ENCODE data around the gene RAB14. TPM values are rescaled to one million over a fixed set of nuclear protein-coding genes. Genes with fewer than 3 reads are reported as not detected.

The RAB14 gene
- total RNA-seq, 1 donor from 2014 or later = 35.9 TPM

DNA sequence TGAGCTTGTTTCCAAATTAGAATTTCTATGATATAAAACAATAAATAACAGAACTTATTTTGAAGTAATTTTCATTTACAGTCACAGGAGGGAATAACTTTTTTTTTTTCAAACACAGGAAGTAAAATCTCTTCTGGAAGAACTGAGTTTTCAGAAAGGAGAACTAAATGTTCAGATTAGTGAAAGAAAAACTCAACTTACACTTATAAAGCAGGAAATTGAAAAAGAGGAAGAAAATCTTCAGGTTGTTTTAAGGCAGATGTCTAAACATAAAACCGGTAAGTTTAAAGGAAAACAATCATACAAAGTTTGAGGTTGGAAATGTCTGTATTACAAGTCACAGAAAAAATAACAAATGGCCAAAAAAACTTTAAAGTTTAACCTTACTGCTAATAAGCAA, 41.6 kb downstream of the RAB14 start:
- TF ChIP-seq EZH2phosphoT487 (IDR thresholded peaks at IDR 0.05) (no peak), EZH2 (IDR thresholded peaks at IDR 0.05) (no peak)
- TF ChIP-seq, protein P1, sequence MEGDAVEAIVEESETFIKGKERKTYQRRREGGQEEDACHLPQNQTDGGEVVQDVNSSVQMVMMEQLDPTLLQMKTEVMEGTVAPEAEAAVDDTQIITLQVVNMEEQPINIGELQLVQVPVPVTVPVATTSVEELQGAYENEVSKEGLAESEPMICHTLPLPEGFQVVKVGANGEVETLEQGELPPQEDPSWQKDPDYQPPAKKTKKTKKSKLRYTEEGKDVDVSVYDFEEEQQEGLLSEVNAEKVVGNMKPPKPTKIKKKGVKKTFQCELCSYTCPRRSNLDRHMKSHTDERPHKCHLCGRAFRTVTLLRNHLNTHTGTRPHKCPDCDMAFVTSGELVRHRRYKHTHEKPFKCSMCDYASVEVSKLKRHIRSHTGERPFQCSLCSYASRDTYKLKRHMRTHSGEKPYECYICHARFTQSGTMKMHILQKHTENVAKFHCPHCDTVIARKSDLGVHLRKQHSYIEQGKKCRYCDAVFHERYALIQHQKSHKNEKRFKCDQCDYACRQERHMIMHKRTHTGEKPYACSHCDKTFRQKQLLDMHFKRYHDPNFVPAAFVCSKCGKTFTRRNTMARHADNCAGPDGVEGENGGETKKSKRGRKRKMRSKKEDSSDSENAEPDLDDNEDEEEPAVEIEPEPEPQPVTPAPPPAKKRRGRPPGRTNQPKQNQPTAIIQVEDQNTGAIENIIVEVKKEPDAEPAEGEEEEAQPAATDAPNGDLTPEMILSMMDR (IDR thresholded peaks at IDR 0.05) = no peak
- Mint-ChIP-seq H3K4me1 (no peaks in the 10 kb centered on the region), H3K9me3 (no peaks in the 10 kb centered on the region), H3K36me3 (peaks cover 21% of the 10 kb centered on the region), H3K27ac (no peak overlapping the region), H3K4me3 (no peak overlapping the region), H3K27me3 (ENCODE audit: insufficient read depth, low read depth) (no peaks in the 10 kb centered on the region)
- Histone ChIP-seq H2AFZ (replicated peaks) (no peak overlapping the region), H3K9me3 (ENCODE audit: low read depth) (no peaks in the 10 kb centered on the region), H3K36me3 (peaks cover 6% of the 10 kb centered on the region), H3F3A (ENCODE audit: low read depth) (no peaks in the 10 kb centered on the region), H3K4me1 (no peaks in the 10 kb centered on the region), H3K4me3 (no peak overlapping the region), H3K27ac (no peak overlapping the region), H3K79me2 (ENCODE audit: low read depth) (no peaks in the 10 kb centered on the region), H3K27me3 (no peaks in the 10 kb centered on the region), H3K9ac (no peak overlapping the region), H3K4me2 (no peak overlapping the region), H4K20me1 (ENCODE audit: low read depth) (no peaks in the 10 kb centered on the region)
- no peak for DNase-seq (ENCODE audit: low spot score)

DNA sequence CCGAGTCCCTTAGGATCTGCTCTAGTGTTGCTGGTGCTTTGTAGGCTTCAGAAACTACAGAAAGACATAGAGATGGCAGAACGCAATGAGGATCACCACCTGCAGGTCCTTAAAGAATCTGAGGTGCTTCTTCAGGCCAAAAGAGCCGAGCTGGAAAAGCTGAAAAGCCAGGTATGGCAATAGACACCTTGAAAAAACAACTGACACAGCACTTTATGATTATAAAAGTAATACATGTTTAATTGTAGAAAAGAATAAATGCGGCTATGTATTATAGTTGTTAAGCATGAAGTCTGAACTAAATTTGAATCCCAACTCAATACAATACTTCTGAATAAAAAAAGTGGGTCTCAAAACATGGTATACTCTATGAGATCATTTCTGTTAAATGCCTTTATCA, 43.7 kb downstream of the RAB14 start:
- H3K9ac ChIP-seq = no peak overlapping the region
- H3F3A ChIP-seq (ENCODE audit: low read depth) = no peaks in the 10 kb centered on the region
- no peak for TF ChIP-seq EZH2phosphoT487 (IDR thresholded peaks at IDR 0.05)
- TF ChIP-seq EZH2 (IDR thresholded peaks at IDR 0.05) = no peak
- TF ChIP-seq, protein P1 (IDR thresholded peaks at IDR 0.05) = no peak
- no peaks in the 10 kb centered on the region for H3K79me2 ChIP-seq (ENCODE audit: low read depth)
- peaks cover 6% of the 10 kb centered on the region for H3K36me3 ChIP-seq
- H3K4me3 ChIP-seq = no peak overlapping the region
- H3K9me3 ChIP-seq (ENCODE audit: low read depth) = no peaks in the 10 kb centered on the region
- no peaks in the 10 kb centered on the region for H3K4me1 Mint-ChIP-seq
- no peaks in the 10 kb centered on the region for H3K27me3 ChIP-seq
- no peak overlapping the region for H3K4me3 Mint-ChIP-seq
- H3K27me3 Mint-ChIP-seq (ENCODE audit: insufficient read depth, low read depth) = no peaks in the 10 kb centered on the region
- H3K36me3 Mint-ChIP-seq = peaks cover 18% of the 10 kb centered on the region
- no peaks in the 10 kb centered on the region for H4K20me1 ChIP-seq (ENCODE audit: low read depth)
- H3K4me2 ChIP-seq = no peak overlapping the region
- no peak overlapping the region for H3K27ac Mint-ChIP-seq
- no peak for DNase-seq (ENCODE audit: low spot score)
- no peaks in the 10 kb centered on the region for H3K9me3 Mint-ChIP-seq
- H3K4me1 ChIP-seq = no peaks in the 10 kb centered on the region
- H2AFZ ChIP-seq (replicated peaks) = no peak overlapping the region
- H3K27ac ChIP-seq = no peak overlapping the region

DNA sequence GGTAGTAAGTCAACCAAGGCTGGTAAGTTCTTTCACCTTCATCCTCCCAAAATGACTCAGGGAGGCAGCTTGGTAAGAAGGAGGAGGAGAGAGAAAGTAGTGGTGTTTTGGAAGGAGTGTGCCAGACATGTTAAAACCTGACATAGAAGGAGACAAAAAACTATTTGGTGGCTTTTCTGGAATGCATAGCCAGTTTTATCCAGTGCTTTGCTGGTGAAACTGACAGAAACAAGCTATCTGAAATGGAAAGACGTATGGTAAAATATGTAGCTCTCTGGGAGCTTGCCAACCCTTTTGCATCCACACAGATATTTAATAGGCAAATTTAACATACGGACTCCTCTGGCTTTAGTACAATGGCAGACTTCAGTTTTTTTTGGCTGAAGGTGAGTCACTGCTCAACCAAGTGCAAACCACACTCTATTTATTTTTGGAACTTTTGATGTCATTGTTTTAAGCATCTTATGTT, 45.4 kb downstream of the RAB14 start:
- Histone ChIP-seq H3K4me3 (no peak overlapping the region), H3K36me3 (no peaks in the 10 kb centered on the region), H3K9ac (no peak overlapping the region), H2AFZ (replicated peaks) (no peak overlapping the region), H3K79me2 (ENCODE audit: low read depth) (no peaks in the 10 kb centered on the region), H3K27ac (no peak overlapping the region), H4K20me1 (ENCODE audit: low read depth) (no peaks in the 10 kb centered on the region), H3K27me3 (no peaks in the 10 kb centered on the region), H3K9me3 (ENCODE audit: low read depth) (no peaks in the 10 kb centered on the region), H3F3A (ENCODE audit: low read depth) (no peaks in the 10 kb centered on the region), H3K4me1 (no peaks in the 10 kb centered on the region), H3K4me2 (no peak overlapping the region)
- TF ChIP-seq, protein P1 (IDR thresholded peaks at IDR 0.05) = no peak
- TF ChIP-seq EZH2phosphoT487 (IDR thresholded peaks at IDR 0.05) (no peak), EZH2 (IDR thresholded peaks at IDR 0.05) (no peak)
- Mint-ChIP-seq H3K27ac (no peak overlapping the region), H3K36me3 (peaks cover 19% of the 10 kb centered on the region), H3K27me3 (ENCODE audit: insufficient read depth, low read depth) (no peaks in the 10 kb centered on the region), H3K9me3 (no peaks in the 10 kb centered on the region), H3K4me1 (no peaks in the 10 kb centered on the region), H3K4me3 (no peak overlapping the region)
- no peak for DNase-seq (ENCODE audit: low spot score)

All from neural progenitor cell (in vitro differentiated cells).